ENCODE results near the gene ANKRD37. TPM values are rescaled to one million over a fixed set of nuclear protein-coding genes. Genes with fewer than 3 reads are reported as not detected.

ANKRD37 gene
- total RNA-seq = 10 to 100 TPM in 3 of 6 donors, 1 to 10 TPM in 3; 4.4 to 17.4 (median 10.4) TPM

GRCh38 chr4:185396724-185397385 is at the start of gene ANKRD37:
ANKRD37 (plus strand) TSS chr4:185396841; CDS start chr4:185396924, 83 bp downstream.
- Histone ChIP-seq H3K9me3 (no peaks in the 10 kb centered on the region), H3K4me1 (peaks cover 12 to 27% (median 17%) of the 10 kb centered on the region in 4 donors), H3K27ac (peak within 1 kb of the TSS; percentile 98 to 99 (median 98)), H3K36me3 (peaks cover 0 to 14% (median 5%) of the 10 kb centered on the region in 4 donors), H3K27me3 (no peaks in the 10 kb centered on the region), H3K4me3 (peak within 1 kb of the TSS; percentile 72 to 93 (median 81))
- 9 to 48% methylated on average over 5 to 38 of the region's 38 CpGs for WGBS, 2 donors
- TF ChIP-seq POLR2AphosphoS5 (IDR thresholded peaks at IDR 0.05) (no peak), EP300 (IDR thresholded peaks at IDR 0.05) (no peak), POLR2A (IDR thresholded peaks at IDR 0.05) (peak in 3 of 4 donors; percentile 15 to 56 (median 27)), CTCF (IDR thresholded peaks at IDR 0.05) (peak in 2 of 6 experiments; percentile 16 to 37)
- DNase-seq (peak; percentile 67 to 76), ATAC-seq (ENCODE audit: low FRiP score in 2 of 2) (peak; percentile 0 to 63)

- TF ChIP-seq POLR2A (IDR thresholded peaks at IDR 0.05) (no peak), CTCF (IDR thresholded peaks at IDR 0.05) (no peak), EP300 (IDR thresholded peaks at IDR 0.05) (no peak), POLR2AphosphoS5 (IDR thresholded peaks at IDR 0.05) (no peak)
- H3K9me3 ChIP-seq = no peaks in the 10 kb centered on the region
- H3K4me3 ChIP-seq = no peak overlapping the region
- no peak for ATAC-seq (ENCODE audit: low FRiP score in 2 of 2)
- no peak for DNase-seq
- no peaks in the 10 kb centered on the region for H3K27me3 ChIP-seq
- H3K4me1 ChIP-seq = peaks cover 0 to 20% (median 7%) of the 10 kb centered on the region in 4 donors
- no peak overlapping the region for H3K27ac ChIP-seq
- H3K36me3 ChIP-seq = peaks cover 3 to 54% (median 21%) of the 10 kb centered on the region in 4 donors
- WGBS, 2 donors = 78 to 81% methylated on average over 14 of the region's 14 CpGs
Observed at GRCh38 chr4:185346975-185347601, 49.6 kb upstream of the ANKRD37 start.

- WGBS, 2 donors = 90 to 91% methylated on average over 13 of the region's 13 CpGs
- DNase-seq = peak in 1 of 2 donors; percentile 34
- Histone ChIP-seq H3K27me3 (no peaks in the 10 kb centered on the region), H3K27ac (no peak overlapping the region), H3K9me3 (no peaks in the 10 kb centered on the region), H3K4me1 (no peaks in the 10 kb centered on the region), H3K36me3 (peaks cover 8 to 62% (median 16%) of the 10 kb centered on the region in 4 donors), H3K4me3 (no peak overlapping the region)
- ATAC-seq (ENCODE audit: low FRiP score in 2 of 2) = no peak
- TF ChIP-seq CTCF (IDR thresholded peaks at IDR 0.05) (no peak), EP300 (IDR thresholded peaks at IDR 0.05) (no peak), POLR2AphosphoS5 (IDR thresholded peaks at IDR 0.05) (no peak), POLR2A (IDR thresholded peaks at IDR 0.05) (no peak)
Observed at GRCh38 chr4:185351691-185352090, 45.0 kb upstream of the ANKRD37 start.

GRCh38 chr4:185352202-185352601 is 44.4 kb upstream of the ANKRD37 start:
- TF ChIP-seq POLR2AphosphoS5 (IDR thresholded peaks at IDR 0.05) (no peak), POLR2A (IDR thresholded peaks at IDR 0.05) (no peak), CTCF (IDR thresholded peaks at IDR 0.05) (no peak), EP300 (IDR thresholded peaks at IDR 0.05) (no peak)
- ATAC-seq (ENCODE audit: low FRiP score in 2 of 2) (no peak), DNase-seq (no peak)
- Histone ChIP-seq H3K4me3 (no peak overlapping the region), H3K4me1 (no peaks in the 10 kb centered on the region), H3K36me3 (peaks cover 6 to 60% (median 17%) of the 10 kb centered on the region in 4 donors), H3K27ac (no peak overlapping the region), H3K9me3 (no peaks in the 10 kb centered on the region), H3K27me3 (no peaks in the 10 kb centered on the region)
- 84 to 96% methylated on average over 5 to 7 of the region's 7 CpGs for WGBS, 2 donors

Measured in upper lobe of left lung (tissue), 6 donors.